SK-N-MC (cell line): ENCODE data around the gene SPTAN1.

ENCODE experiments used
- EZH2 ChIP-seq: fragments of 200-600 bp; sonication (generic); IDR thresholded peaks from one replicate; pipeline ENCODE4 v1.6.1; 2017; ENCODE audit warnings: antibody characterized with exemption
- FOXP2 ChIP-seq: optimal IDR thresholded peaks from 2 replicates; pipeline ENCODE3; 2011; ENCODE audit warnings: mild to moderate bottlenecking, moderate library complexity; ENCODE audit not compliant: insufficient read depth; ENCODE audit errors: extremely low read length, control extremely low read depth
- POLR2AphosphoS5 ChIP-seq: IDR thresholded peaks from 2 replicates; pipeline ENCODE4 v1.6.1; 2012; ENCODE audit warnings: mild to moderate bottlenecking, low read depth, low read length, borderline replicate concordance

GRCh38 chr9:128607642-128608350 lies 55.4 kb downstream of the SPTAN1 start:
- TF ChIP-seq POLR2AphosphoS5 (no peak), EZH2 (no peak), FOXP2 (no peak)
